HG03139 (cell line): Measurements from ENCODE around the gene DNER.
"Not testable (repeated sequence)": the region's sequence is repeated elsewhere in the genome, so short reads cannot be mapped to it uniquely, and the experiment has no call there.

Experiments used
- ATAC-seq: cut with Tn5 transposase; IDR thresholded peaks from one replicate; pipeline ENCODE4 v1.9.1; 2021; ENCODE audit not compliant: unreplicated experiment

The DNER gene

DNA sequence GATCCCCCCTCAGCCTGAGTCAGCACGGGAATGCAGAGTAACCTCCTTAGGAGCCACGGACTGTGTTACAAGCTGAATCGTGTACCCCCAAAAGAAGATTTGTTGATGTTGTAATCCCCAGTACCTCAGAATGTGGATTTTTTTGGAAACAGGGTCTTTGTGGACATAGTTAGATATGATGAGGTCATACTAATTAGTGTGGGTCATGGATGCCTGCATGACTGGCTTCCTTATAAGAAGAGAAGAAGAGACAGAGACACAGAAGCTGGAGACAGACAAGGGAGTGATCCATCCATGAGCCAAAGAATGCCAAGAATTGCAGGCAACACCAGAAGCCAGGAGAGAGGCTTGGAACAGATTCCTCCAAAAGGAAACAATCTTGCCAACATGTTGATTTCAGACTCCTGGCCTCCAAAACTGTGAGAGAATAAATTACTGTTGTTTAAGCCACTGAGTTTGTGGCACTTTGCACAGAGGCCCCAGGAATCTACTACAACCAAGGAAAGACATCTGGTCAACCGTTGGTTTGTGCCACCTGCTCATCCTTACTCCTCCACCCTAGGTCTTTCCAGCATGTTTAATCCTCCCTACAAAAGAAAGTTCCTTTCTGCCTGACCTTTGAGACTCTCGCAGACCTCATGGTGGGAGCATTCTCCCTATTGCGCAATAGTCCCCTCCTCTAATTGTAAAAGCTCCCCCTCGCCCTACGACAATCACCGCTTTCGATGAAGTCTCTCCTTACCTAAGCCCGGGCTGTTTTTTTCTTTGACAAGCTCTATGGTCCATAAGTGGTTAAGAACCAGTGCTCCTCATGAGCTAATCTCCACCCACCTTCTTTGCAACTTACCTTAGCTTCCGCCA, 91.6 kb downstream of the DNER start:
- ATAC-seq = no peak

- ATAC-seq = no peak
These were observed 93.6 kb downstream of the DNER start for GRCh38 chr2:229620759-229621158.

- no peak for ATAC-seq
These were observed 94.1 kb downstream of the DNER start for GRCh38 chr2:229620289-229620688.

DNA sequence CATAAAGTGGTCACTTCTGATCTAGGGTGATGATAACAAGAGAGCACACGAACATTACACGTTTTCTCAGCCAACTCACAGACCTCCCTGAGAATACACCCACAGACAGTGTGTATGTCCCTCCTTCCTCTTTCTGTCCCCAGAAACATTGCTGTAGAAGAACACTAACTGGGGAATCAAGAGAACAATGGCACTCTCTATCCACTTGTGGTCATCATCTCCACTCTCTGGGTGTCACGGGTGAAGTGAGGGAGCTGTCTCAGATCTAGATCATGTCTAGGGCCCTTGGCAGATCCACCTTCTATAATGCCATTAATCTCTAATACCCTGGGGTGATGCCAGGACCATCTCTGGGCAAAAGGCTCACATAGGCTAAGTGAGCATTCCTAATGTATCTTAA, 97.9 kb downstream of the DNER start:
- ATAC-seq = no peak

- ATAC-seq = not testable (repeated sequence)
These were observed 100.3 kb downstream of the DNER start for GRCh38 chr2:229614021-229614420.

- no peak for ATAC-seq
These were observed 101.9 kb downstream of the DNER start for GRCh38 chr2:229612384-229612971.

GRCh38 chr2:229611360-229611759, 103.0 kb downstream of the DNER start:
- no peak for ATAC-seq

- ATAC-seq = no peak
These were observed 103.5 kb downstream of the DNER start for GRCh38 chr2:229610872-229611271.

GRCh38 chr2:229610333-229610732, 104.0 kb downstream of the DNER start:
- ATAC-seq = no peak

GRCh38 chr2:229601936-229602335, 112.4 kb downstream of the DNER start:
- no peak for ATAC-seq

DNA sequence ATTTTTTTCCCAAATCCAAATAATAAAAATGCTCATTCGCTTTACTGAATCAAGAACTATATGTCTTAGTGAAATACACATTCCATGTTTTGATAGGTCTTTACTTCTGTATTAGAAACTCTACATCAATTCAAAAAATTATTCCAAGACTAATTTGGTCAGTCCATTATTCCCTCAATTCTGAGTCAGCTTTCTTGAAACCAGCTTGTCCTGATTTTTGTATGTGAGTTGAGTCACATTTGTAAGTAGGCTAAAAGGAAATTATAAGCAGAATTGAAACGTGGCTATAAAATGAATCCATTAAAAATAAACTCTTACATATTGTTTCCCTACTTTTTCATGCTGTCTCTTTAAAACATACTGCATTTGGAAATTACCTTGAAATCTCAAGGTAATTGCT, 113.0 kb downstream of the DNER start:
- no peak for ATAC-seq

DNA sequence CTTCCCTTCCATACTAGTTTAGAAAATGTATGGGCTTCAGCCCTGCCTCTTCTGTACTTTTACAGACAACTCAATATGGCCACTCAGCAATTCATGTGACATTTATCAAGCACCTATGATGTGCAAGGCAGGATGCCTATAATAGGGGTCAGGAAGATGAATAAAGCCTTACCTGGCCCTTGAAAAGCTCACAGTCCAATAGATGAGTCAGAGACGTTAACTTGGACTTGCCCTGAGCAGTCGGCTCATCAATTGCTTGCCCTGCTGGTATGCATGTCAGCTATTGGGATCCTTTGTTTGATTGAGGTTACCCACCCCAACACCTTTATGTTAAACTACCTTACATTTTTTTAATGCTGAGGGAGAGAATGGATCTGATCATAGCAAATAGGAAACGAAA, 116.1 kb downstream of the DNER start:
- no peak for ATAC-seq

- ATAC-seq = no peak
These were observed 117.6 kb downstream of the DNER start for GRCh38 chr2:229596796-229597195.

DNA sequence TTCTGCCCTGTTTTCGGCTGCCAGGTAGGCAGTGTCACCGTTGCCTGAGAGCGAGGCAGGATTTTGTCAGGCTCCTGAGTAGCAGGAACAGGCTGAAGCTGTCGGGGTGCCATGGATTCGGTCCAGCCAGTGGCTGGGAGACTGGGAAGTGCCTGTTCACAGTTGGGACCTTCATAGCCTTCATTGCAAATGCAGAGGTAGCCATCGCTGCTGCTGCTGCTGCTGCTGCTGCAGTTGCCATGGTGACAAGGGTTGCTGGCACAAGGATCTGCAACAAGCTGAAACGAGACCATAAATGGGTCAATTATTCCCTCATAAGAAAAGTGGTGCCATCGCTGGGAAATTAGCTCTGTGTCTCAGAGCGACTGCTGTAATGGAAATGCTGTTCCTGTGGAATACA, 122.7 kb downstream of the DNER start:
- ATAC-seq = no peak

DNA sequence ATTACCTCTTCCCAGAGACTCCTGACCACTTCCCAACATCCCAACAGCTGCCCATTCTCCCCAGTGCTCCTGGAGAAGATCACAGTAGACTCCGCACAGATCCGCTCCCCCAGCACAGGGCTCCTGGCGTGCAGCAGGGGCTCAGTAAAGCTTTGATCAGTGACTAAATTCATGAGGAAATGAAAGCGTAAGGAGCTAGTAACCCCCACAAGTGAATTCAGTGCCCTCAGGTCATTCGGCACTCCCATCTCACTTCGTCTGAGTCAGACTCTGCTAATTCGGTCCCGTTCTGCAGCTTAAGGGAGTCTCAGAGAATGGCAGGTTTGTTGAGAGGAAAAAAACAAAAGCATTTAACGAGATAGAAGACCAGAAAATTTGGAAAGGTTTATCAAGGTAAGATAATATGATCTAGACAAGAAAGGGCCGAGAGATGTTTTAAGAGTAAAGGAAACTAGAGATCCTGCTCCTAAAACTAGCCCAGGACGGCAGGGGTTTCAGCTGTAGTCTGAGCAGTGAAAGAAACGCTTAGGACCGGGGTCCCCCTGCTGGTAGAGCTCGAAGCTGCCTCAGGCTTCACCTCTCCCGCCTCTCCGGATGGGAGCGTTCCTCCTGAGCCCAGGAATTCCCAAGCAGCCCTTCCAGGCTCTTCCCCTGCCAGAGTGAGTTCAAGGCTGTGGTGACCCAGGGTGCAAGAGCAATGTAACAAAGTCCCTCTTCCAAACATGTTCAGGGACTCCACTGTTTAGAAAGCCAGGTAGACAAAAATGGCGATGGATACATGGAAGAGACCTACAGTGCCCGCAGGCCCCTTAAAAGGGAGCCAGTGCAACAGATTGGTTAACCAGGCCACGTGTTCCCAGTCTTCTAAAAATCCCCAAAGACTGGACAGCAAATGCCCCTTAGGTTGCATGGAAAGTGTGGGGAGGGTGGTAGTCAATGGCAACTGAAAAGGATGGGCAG, 127.3 kb downstream of the DNER start:
- ATAC-seq = peak; percentile 94

- no peak for ATAC-seq
These were observed 128.3 kb downstream of the DNER start for GRCh38 chr2:229586012-229586411.

DNA sequence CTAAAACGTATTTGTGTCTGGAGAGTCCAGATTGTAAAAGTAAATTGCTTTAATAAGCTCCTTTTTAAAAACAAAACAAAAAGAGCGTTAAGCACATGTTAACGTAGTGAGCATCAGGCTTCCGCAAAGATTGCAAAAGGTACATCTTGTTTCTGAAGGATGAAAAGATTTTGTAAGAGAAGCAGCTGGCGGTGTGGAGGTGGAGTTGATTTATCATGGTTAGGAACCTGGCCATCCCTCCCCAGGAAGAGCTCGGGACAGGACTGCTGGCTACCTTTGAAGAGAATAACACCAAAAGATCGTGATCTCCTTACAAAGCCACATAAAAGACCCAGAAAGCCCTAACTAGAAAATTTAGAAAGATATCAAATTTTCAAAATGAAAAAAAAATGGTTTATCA, 132.2 kb downstream of the DNER start:
- no peak for ATAC-seq

DNA sequence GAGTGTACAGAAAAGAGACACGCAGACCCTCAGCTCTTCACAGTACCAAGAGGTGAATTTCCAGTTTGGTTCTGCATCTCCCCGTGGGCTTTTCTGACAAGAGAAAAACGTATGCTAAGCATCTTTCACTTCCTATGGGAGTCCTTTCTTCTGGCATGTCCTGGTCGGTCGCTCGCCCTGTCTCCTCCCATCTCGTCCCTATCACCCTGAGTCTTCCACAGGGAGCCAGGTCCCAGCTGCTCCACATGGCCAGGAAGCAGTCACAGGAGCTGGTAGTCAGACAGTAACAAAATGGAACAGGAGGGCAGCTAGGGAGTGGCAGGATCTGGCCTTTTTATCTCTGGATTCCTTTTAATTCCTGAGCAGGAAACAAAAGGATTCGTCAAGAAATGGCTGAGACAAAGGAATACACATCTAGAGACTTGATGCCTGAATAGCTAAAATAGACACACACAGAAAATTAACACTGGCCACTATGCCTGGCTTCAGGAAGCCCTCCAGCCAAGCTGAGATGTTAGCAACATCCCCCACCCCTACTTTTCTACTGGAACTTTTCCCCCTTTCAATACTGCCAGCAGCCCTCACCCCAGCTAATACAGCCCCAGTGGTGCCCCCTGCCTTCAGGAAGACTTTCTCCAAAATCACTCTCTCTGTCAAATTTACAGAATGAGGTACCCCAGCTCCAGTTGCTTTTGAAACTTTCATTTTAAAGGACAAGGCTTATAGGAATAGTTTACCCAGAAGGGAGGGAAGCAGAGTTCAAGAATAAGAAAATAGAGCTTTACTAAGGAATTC, 136.1 kb downstream of the DNER start:
- ATAC-seq = no peak

DNA sequence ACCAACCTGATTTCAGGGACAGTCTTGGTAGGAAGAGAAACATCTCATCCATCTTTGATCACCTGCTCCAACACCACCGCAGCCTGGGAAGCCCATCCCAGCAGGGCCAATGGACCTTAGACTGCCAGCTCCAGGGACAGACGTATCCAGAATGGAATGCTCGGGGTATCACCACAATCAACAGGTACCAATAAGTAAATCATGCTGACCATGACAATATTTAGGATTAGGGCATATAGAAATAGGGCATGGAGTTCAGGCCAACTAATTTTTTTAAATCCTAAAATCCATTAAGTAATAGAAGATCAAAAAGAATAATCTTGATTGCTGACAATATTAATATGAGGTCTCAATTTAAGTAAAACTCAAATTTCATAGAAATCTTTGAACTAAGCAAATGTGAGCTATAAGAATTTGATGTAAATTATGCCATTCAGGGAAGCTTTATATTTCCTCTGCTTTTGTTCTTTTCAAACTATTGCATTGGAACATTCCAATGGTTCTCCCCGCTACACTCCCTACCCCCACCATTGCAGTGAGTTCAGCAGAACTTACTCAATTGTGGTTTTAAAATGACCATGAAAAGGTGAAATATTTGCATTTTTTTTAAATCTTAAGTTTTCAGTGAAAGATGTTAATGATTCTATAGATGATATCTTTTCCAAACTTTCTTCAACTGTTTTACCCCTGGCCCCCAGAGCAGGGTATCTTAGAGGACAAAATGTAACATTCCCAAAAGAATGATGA, 138.6 kb downstream of the DNER start:
- ATAC-seq = no peak
